ENCODE measurements around the gene DET1.

The DET1 gene

GRCh38 chr15:88465633-88466224 lies 80.8 kb downstream of the DET1 start:
- ChIA-PET POLR2A (interaction anchor here (0.6 kb wide), 1 partner anchor 219 kb away, joined by 3 read pairs; no protein-coding TSS in a partner anchor), CTCF (interaction anchor here (1.2 to 3.3 kb wide), 2 partner anchors 11 to 190 kb away, joined by 3 to 29 read pairs; no protein-coding TSS in a partner anchor)
- H3K4me3 ChIP-seq (ENCODE audit: low read depth, low read length), result no peak overlapping the region; the same call in 1 of the 2 replicates
- peak; percentile 17 for DNase-seq (ENCODE audit: low read depth, low spot score)
- TF ChIP-seq CTCF (IDR thresholded peaks at IDR 0.05; ENCODE audit: insufficient read depth, low read length, missing control alignments), result no peak

GRCh38 chr15:88463870-88464532 lies 82.5 kb downstream of the DET1 start:
- POLR2A ChIA-PET, result no interaction called here
- DNase-seq (ENCODE audit: low read depth, low spot score), result no peak
- TF ChIP-seq CTCF (IDR thresholded peaks at IDR 0.05; ENCODE audit: insufficient read depth, low read length, missing control alignments), result no peak
- CTCF ChIA-PET, result interaction anchor here (0.7 to 3.3 kb wide), 9 partner anchors 9 to 217 kb away, joined by 3 to 29 read pairs (median 3); no protein-coding TSS in a partner anchor
- H3K4me3 ChIP-seq (ENCODE audit: low read depth, low read length), result no peak overlapping the region
